T-helper 2 cell (primary cell): ENCODE data around the gene PRKACA.
"Not testable (repeated sequence)": the region's sequence is repeated elsewhere in the genome, so short reads cannot be mapped to it uniquely, and the experiment has no call there.

Source experiments
- DNase-seq, 5 experiments: peaks; one replicate each; pipeline versions ENCODE4 v3.0.0 to v3.0.0-alpha.2; 2012 to 2022

Gene PRKACA

GRCh38 chr19:14066134-14066533 is 51.4 kb downstream of the PRKACA start:
- DNase-seq = no peak

- DNase-seq = no peak
Observed at GRCh38 chr19:14063105-14063504, 54.5 kb downstream of the PRKACA start.

- DNase-seq = no peak
Observed at GRCh38 chr19:14062558-14062855, 55.1 kb downstream of the PRKACA start.

- no peak for DNase-seq
Observed at GRCh38 chr19:14061751-14062557, 55.6 kb downstream of the PRKACA start, which contains the start of gene PALM3. TSS of gene PALM3 (minus strand) at chr19:14062076. CDS start at chr19:14061980, 96 bp downstream.

- DNase-seq = no peak
Observed at GRCh38 chr19:14061081-14061749, 56.3 kb downstream of the PRKACA start.

- DNase-seq = no peak
Observed at GRCh38 chr19:14059652-14060155, 57.9 kb downstream of the PRKACA start.

- peak in 2 of 5 experiments; percentile 42 to 43 for DNase-seq
Observed at GRCh38 chr19:14059093-14059480, 58.5 kb downstream of the PRKACA start.

- no peak for DNase-seq
Observed at GRCh38 chr19:14058182-14059092, 59.1 kb downstream of the PRKACA start.

GRCh38 chr19:14056741-14057356 is 60.7 kb downstream of the PRKACA start:
- DNase-seq = no peak

- DNase-seq = no peak
Observed at GRCh38 chr19:14056069-14056666, 61.4 kb downstream of the PRKACA start.

- DNase-seq = no peak
Observed at GRCh38 chr19:14055396-14055795, 62.2 kb downstream of the PRKACA start.

GRCh38 chr19:14054721-14055120 is 62.8 kb downstream of the PRKACA start:
- no peak for DNase-seq

GRCh38 chr19:14054099-14054498 is 63.5 kb downstream of the PRKACA start:
- no peak for DNase-seq

GRCh38 chr19:14053500-14053899 is 64.1 kb downstream of the PRKACA start:
- no peak for DNase-seq

- no peak for DNase-seq
Observed at GRCh38 chr19:14053032-14053431, 64.5 kb downstream of the PRKACA start.

GRCh38 chr19:14052470-14052869 is 65.1 kb downstream of the PRKACA start:
- DNase-seq = no peak

- DNase-seq = no peak
Observed at GRCh38 chr19:14051980-14052379, 65.6 kb downstream of the PRKACA start.

GRCh38 chr19:14050961-14051360 is 66.6 kb downstream of the PRKACA start:
- DNase-seq = not testable (repeated sequence)

- no peak for DNase-seq
Observed at GRCh38 chr19:14050512-14050911, 67.0 kb downstream of the PRKACA start.

GRCh38 chr19:14048443-14049153 is 69.0 kb downstream of the PRKACA start:
- peak; percentile 50 to 64 (median 53) for DNase-seq

GRCh38 chr19:14047866-14048265 is 69.7 kb downstream of the PRKACA start:
- DNase-seq = not testable (repeated sequence)
